Activated CD4-positive, CD25-positive, alpha-beta regulatory T cell treated with anti-CD3 and anti-CD28 coated beads, Interleukin-2, amount 50 U/mL, for 16 hours (primary cell): ENCODE measurements around the gene KRTAP4-9.
"Not testable (repeated sequence)": the region's sequence is repeated elsewhere in the genome, so short reads cannot be mapped to it uniquely, and the experiment has no call there.

Experiments
- DNase-seq: peaks from one replicate; pipeline ENCODE4 v3.0.0-alpha.2; 2020; ENCODE audit warnings: low read depth, low spot score

Gene KRTAP4-9

DNA sequence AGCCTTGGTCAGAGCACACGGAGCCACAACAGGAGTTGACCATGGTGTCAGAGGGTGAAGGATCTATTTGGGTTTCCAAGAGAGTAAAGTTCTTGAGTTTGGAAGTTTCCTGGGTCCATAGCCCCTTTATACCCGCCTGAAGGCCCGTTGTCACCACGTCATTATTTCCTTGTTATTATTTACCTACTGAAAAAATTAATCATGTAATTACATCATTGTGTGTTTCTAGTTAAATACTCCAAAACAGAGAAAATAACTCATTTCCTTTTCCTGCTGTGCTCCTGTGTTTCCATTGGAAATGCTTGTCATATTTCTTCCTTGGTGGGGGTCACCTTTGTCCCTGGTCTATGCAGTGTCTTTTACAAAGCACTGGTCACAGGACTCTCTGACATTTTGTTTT lies 7.1 kb upstream of the KRTAP4-9 start, which contains the start of gene KRTAP4-8:
TSS of gene KRTAP4-8 (minus strand) at position 101 of the 400 bp plus-strand sequence. CDS start at position 43, 58 bp downstream.
- no peak for DNase-seq

DNA sequence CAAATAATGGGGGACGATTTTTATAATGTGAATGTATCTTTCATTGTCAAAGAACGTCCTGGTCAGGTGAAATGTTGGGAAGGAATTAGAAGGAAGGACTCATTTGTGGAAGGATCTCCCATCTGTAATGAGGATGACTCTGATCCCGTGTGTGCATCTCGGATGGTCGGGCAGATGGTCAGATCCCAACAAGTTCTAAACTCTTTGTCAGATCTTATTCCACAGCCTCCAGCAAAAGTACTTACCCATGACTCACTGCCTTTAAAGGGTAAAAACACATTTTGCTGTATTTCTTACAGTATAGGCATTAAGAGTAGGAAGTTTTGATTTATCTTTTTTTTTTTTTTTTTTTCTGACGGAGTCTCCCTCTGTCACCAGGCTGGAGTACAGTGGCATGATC lies 6.7 kb upstream of the KRTAP4-9 start:
- DNase-seq, result no peak

DNA sequence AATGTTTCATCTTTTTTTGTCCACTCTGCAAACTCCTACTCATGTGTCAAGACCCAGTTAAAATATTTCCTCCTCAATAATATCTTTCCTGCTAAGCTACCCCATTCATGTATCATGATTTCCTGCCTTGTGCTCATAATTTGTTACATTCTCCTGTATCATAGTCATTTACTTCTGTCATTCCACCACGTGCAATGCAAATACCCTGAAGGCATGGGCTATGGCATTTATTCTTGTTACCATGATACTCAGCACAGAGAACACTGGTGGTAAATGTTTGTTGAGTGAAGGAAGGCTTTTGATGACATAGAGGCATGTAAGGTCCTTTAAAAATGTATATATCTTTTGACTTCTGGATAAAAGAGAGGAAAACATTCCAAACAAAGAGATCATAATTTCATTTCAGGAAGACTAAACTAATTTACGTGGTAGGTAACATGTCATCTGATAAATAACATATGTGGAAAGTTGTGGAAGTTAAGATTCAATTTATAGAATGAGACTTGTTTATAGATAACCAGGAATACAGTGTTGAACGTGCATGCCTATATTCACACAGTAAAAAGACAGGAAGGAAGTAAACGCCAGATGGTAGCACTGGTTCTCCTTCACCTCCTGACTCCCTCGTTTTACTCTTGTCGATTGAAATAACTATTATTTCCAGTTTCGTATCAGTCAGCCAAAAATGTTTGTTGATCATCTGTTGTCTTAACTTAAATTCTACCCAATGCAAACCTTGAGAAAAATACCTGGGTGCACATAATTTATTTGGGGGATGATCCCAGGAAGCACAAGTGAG lies 5.3 kb upstream of the KRTAP4-9 start:
- DNase-seq, result not testable (repeated sequence)

DNA sequence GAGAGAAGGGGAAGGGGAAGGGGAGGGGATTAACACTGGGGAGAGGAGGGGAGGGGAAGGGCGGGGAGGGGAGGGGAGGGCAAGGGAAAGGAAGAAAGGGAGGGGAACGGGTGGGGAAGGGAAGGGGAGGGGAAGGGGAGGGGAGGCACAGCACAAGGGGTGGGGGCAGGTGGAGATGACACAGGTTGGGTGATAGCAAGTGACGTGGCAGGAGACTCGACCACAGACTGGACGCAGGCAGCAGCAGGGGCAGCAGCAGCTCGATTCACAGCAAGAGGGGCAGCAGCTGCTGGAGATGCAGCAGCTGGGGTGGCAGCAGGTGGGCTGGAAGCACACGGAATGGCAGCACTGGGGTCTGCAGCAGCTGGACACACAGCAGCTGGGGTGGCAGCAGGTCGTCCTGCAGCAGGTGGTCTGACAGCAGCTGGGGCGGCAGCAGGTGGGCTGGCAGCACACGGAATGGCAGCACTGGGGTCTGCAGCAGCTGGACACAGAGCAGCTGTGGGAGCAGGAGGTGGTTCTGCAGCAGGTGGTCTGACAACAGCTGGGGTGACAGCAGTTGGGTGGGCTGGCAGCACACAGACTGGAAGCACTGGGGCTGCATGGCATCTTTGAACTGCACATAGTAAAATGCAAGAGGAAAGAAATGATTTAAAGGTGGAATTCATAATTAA lies 3.5 kb upstream of the KRTAP4-9 start, which contains the start of gene KRTAP4-16:
TSS of gene KRTAP4-16 (minus strand) at position 624 of the 674 bp plus-strand sequence. CDS start at position 624, 0 bp downstream.
- no peak for DNase-seq

DNA sequence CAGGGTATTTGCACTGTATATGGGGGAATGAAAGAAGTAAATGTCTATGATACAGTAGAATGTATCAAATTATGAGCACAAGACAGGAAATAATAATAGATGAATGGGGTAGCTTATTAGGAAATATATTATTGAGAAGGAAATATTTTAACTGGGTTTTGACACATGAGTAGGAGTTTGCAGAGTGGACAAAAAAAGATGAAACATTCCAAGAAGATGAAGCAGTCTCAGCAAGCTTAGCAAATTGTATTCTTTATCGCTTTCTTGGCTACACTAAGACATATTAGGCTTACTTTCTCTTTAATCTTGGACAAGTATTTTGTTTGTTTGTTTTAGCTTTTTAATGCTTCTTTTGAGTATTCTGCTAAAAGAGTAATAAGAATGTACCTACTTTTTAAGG lies 1.3 kb upstream of the KRTAP4-9 start:
- no peak for DNase-seq

DNA sequence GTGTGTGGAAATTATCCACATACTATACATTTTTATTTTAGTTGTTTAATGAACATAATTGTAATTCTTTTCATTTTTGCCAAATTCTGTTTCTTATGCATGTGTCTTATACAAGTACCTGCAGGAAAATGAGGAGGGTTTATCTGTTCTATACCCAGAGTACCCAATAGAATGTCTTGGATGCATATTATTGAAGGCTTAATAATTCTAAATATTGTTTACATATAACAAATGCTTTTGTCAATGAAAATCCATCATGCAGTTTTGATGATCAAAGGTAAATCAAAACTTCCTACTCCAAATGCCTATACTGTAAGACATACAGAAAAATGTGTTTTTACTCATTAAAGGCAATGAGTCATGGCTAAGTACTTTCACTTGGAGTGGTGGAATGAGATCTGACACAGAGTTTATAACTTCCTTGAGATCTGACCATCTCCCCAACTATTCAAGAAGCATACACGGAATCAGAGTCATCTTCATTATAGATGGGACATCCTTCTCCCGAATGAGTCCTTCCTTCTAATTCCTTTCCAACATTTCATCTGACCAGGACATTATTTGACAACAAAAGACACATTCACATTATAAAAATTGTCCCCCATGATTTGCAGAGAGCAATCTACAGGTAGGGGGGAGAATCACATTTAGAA lies 677 bp upstream of the KRTAP4-9 start:
- DNase-seq, result not testable (repeated sequence)

DNA sequence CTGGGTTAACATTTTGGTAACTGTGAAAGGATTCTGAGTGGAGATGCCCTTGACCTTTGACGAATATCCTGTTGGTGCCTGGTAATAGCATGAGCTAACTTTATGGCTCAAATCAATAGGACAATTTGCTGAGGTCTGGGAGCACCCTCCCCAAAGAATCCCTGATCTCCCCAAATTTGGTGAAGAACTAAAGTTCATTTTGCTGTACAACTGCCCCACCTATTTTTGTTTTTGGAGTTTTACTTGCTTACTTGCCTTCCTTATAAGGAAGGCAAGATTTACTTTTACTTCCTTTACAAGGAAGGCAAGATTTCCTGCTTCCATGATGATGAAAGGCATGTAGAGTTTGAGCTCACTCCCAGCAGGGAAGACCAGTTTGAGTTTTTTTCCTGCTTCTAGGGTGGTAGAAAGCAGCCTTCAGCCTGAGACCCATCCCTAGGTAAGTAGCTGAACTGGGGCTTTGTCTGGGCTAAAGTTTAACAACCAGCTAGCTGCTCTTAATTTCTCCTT lies 2.8 kb downstream of the KRTAP4-9 start:
- DNase-seq, result no peak

DNA sequence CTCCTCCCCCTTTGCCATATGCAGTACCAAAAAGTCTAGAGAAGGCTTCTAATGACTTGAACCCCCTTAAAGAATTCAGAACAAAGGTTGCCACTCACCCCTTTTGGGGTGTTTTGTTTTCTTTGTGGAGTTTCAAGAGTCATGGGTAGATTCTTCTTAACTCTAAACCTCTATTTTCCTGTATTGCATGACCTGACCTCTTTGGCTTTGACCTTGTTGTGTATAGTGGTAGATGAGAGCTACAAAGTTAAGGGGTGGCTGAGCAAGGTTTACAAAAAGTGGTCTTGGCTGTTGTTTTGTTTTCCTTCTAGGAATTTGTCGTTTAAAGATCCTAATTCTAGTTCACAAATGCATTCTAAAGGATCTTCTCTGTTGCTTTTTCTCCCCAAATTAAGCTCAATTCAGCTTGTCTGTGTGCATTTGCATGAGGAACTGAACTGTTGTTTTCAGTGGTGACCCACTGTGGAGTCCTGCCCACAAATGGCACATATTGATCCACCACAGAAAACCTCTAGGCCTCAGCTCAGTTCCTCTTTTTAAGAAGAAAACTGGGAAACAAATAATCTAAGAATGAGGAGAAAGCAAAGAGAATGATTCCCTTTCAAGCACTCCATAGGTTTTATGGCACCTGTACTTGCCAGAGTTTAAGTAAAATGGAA lies 3.7 kb downstream of the KRTAP4-9 start:
- DNase-seq, result not testable (repeated sequence)

DNA sequence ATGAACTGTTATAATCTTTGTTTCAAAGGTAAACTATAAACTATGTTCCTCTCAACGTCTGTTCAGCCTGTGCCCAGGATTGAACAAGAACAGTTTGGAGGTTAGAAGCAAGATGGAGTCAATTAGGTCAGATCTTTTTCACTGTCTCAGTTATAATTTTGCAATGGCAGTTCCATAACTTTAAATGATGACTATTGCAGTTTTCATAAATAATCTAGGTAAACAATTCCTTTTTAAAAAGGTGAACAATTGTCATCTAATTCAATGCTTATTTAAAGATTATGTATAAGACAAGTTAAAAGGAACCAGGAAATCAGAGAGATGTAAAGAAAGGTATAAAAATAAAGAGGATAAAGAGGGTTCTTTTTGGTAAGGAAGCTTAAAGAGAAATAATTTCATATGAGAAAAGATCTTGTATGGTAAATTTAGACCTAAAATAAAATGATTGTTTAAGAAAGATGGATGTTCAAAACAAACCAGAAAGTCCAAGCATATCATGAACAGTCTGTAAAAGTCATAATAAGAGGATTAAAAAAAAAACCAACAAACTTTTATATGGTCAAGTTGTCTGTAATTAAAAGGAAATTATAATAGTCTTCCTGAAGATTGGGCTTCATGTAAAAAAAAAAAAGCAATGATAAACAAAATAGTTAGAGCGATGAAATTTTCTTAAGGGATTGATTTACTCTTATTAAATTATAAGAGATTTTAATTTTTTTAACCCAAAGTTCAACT lies 6.1 kb downstream of the KRTAP4-9 start:
- DNase-seq, result no peak

DNA sequence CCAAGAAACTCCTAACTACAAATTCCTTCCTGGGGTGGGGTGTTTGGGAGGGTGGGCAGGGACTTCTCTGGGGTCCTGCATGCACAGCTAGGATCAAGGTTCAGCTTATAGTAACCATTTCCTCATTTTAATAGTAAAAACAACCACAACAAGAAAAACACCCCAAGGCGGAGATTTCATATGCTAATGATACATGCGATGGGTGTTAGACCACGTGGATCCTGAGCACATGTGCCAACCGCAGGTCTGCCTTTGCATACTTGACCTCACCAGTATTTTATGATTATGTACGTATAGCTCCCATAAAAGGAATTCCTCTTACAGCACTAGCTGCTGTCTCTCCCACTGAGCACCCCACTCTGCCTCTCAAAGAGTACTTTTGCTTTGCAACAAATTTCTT lies 11.1 kb downstream of the KRTAP4-9 start:
- no peak for DNase-seq

DNA sequence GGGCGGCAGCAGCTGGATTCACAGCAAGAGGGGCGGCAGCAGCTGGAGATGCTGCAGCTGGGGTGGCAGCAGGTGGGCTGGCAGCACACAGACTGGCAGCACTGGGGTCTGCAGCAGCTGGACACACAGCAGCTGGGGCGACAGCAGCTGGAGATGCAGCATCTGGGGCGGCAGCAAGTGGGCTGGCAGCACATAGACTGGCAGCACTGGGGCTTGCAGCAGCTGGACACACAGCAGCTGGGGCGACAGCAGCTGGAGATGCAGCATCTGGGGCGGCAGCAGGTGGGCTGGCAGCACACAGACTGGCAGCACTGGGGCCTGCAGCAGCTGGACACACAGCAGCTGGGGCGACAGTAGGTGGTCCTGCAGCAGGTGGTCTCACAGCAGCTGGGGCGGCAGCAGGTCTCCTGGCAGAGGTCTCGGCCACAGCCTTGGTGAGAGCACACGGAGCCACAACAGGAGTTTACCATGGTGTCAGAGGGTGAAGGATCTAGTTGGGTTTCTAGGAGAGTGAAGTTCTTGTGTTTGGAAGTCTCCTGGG lies 12.7 kb downstream of the KRTAP4-9 start, which contains the start of gene KRTAP4-11:
TSS of gene KRTAP4-11 (minus strand) at position 528 of the 541 bp plus-strand sequence. CDS start at position 470, 58 bp downstream.
- DNase-seq, result not testable (repeated sequence)

DNA sequence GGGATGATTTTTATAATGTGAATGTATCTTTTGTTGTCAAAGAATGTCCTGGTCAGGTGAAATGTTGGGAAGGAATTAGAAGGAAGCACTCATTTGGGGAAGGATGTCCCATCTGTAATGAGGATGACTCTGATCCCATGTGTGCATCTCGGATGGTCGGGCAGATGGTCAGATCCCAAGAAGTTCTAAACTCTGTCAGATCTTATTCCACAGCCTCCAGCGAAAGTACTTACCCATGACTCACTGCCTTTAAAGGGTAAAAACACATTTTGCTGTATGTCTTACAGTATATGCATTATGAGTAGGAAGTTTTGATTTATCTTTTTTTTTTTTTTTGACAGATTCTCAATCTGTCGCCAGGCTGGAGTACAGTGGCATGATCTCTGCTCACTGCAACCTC lies 13.5 kb downstream of the KRTAP4-9 start:
- DNase-seq, result no peak

DNA sequence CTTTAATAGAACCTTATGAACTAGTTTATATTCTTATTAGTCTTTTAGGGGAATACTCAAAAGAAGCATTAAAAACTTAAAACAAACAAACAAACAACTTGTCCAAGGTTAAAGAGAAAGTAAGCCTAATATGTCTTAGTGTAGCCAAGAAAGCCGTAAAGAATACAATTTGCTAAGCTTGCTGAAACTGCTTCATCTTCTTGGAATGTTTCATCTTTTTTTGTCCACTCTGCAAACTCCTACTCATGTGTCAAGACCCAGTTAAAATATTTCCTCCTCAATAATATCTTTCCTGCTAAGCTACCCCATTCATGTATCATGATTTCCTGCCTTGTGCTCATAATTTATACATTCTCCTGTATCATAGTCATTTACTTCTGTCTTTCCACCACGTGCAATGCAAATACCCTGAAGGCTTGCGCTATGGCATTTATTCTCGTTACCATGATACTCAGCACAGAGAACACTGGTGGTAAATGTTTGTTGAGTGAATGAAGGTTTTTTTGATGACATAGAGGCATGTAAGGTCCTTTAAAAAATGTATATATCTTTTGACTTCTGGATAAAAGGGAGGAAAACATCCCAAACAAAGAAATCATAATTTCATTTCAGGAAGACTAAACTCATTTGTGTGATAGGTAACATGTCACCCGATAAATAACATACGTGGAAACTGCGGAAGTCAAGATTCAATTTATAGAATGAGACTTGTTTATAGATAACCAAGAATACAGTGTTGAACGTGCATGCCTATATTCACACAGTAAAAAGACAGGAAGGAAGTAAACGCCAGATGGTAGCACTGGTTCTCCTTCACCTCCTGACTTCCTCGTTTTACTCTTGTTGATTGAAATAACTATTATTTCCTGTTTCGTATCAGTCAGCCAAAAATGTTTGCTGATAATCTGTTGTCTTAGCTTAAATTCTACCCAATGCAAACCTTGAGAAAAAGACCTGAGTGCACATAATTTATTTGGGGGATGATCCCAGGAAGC lies 14.8 kb downstream of the KRTAP4-9 start:
- DNase-seq, result not testable (repeated sequence)

DNA sequence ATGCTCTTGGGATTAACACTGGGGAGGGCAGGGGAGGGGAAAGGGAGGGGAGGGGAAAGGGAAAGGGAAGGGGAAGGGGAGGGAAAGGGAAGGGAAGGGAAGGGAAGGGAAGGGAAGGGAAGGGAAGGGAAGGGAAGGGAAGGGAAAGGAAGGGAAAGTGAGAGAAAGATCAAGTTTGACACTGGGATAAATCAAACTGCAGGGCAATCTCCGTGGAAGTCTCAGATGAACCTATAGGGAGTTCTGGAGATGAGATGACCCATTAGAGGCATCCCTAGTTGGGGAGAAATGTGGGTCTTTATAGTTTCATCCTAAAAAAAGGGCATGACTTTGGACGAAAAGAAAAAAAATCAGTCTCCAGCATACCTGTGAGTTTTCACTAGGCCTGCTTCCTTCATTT lies 16.6 kb downstream of the KRTAP4-9 start:
- DNase-seq, result no peak

DNA sequence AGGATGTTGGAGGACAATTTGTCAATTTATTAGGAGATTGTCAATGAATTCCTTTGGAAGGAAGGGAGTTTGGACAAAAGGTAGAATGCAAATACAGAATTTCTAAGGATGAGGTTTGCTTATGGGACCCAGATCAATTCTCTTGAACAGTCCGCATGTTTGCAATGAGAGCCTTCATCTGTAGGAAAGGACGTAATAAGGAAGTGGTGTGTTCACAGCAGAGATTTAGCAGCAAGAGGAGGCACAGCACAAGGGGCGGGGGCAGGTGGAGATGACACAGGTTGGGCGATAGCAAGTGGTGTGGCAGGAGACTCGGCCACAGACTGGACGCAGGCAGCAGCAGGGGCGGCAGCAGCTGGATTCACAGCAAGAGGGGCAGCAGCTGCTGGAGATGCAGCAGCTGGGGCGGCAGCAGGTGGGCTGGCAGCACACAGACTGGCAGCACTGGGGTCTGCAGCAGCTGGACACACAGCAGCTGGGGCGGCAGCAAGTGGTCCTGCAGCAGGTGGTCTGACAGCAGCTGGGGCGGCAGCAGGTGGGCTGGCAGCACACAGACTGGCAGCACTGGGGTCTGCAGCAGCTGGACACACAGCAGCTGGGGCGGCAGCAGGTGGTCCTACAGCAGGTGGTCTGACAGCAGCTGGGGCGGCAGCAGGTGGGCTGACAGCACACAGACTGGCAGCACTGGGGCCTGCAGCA lies 18.3 kb downstream of the KRTAP4-9 start:
- DNase-seq, result not testable (repeated sequence)

DNA sequence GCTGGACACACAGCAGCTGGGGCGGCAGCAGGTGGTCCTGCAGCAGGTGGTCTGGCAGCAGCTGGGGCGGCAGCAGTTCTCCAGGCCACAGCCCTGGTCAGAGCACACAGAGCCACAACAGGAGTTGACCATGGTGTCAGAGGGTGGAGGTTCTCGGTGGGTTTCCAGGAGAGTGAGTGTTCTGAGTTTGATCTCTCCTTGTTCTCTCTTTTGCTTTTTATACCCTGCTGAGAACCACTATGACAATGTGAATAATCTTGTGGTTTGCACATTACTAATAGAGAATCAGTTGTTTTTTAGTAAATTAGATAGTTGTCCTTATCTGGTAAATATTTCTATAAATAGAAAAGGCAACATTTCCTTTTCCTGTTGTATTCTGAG lies 18.8 kb downstream of the KRTAP4-9 start, which contains the start of gene KRTAP4-12:
TSS of gene KRTAP4-12 (minus strand) at position 192 of the 381 bp plus-strand sequence. CDS start at position 132, 60 bp downstream.
- DNase-seq, result not testable (repeated sequence)

DNA sequence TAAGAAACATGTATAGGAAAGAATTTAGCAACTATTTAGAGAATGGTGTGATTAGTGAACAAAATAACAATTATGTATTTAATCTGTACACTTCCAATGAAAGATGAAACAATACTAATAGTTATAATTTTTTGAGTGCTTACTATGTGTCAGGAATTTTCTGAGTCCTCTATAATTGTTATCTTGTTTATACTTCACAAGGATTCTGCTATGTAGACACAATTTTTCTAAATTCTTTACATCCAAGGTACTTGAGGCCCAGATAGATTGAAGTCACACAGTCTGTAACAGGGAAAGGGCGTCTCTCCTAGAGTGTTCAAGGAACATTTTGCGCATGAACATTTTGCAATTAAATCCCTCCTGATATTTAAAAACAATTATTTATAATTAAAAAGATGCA lies 19.9 kb downstream of the KRTAP4-9 start:
- DNase-seq, result no peak

DNA sequence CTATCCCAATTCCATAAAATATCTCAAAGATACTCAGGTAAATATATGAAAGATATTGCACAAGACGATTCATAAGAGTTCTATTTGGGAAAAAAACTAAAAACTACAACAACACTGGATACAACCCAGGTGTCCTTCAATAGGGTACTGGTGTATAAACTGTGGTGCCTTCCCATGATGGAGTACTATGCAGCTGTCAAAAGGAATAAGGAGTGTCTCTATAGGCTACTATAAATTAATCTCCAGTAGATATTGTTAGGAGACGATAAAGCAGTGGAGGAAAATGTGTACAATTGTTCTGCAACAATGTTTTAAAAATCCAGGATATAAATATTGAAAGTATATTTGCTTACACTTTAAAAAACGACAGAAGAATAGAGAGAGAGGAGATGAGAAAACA lies 21.2 kb downstream of the KRTAP4-9 start:
- DNase-seq, result no peak
